ENCODE results near the gene MPG. TPM values are rescaled to one million over a fixed set of nuclear protein-coding genes. Genes with fewer than 3 reads are reported as not detected.
"Not testable (repeated sequence)": the region's sequence is repeated elsewhere in the genome, so short reads cannot be mapped to it uniquely, and the experiment has no call there.

MPG gene
- total RNA-seq, 1 donor from 2014 or later = 91.1 TPM

- Histone ChIP-seq H3K27me3 (ENCODE audit: control insufficient read depth, insufficient read depth, low read length) (no peaks in the 10 kb centered on the region), H3K36me3 (ENCODE audit: control insufficient read depth, insufficient read depth, low read length) (no peaks in the 10 kb centered on the region), H3K4me3 (ENCODE audit: low read depth, low read length) (no peak overlapping the region)
- no peak for TF ChIP-seq CTCF (IDR thresholded peaks at IDR 0.05; ENCODE audit: insufficient read depth, low read length, severe bottlenecking)
- FAIRE-seq = no peak
- DNase-seq (ENCODE audit: low read depth) = no peak
Observed at GRCh38 chr16:35678-36305, 42.2 kb upstream of the MPG start.

GRCh38 chr16:36336-36984 lies 41.6 kb upstream of the MPG start:
- no peak overlapping the region for H3K4me3 ChIP-seq (ENCODE audit: low read depth, low read length)
- DNase-seq (ENCODE audit: low read depth) (no peak), FAIRE-seq (no peak)
- no peaks in the 10 kb centered on the region for H3K36me3 ChIP-seq (ENCODE audit: control insufficient read depth, insufficient read depth, low read length)
- TF ChIP-seq CTCF (IDR thresholded peaks at IDR 0.05; ENCODE audit: insufficient read depth, low read length, severe bottlenecking) = no peak
- H3K27me3 ChIP-seq (ENCODE audit: control insufficient read depth, insufficient read depth, low read length) = no peaks in the 10 kb centered on the region

DNA sequence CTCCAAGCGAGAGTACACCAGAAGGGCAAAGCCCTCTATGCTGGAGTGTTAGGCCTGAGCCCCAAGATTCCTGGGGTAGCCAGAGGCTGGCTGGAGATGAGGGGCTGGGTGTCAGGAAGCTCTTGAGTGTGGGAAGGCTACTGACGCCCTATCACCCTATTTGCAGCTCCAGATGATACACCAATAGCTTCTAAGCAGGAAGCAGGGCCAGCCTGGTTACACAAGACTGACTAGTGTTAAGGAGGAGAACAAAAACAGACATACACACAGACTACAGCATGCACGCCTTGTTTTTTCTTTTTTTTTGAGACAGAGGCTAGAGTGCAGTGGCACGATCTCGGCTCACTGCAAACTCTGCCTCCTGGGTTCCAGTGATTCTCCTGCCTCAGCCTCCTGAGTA lies 40.5 kb upstream of the MPG start:
- DNase-seq (ENCODE audit: low read depth) (no peak), FAIRE-seq (no peak)
- no peaks in the 10 kb centered on the region for H3K27me3 ChIP-seq (ENCODE audit: control insufficient read depth, insufficient read depth, low read length)
- H3K36me3 ChIP-seq (ENCODE audit: control insufficient read depth, insufficient read depth, low read length) = no peaks in the 10 kb centered on the region
- TF ChIP-seq CTCF (IDR thresholded peaks at IDR 0.05; ENCODE audit: insufficient read depth, low read length, severe bottlenecking) = no peak
- no peak overlapping the region for H3K4me3 ChIP-seq (ENCODE audit: low read depth, low read length)

- H3K4me3 ChIP-seq (ENCODE audit: low read depth, low read length); DNase-seq (ENCODE audit: low read depth); H3K36me3 ChIP-seq (ENCODE audit: control insufficient read depth, insufficient read depth, low read length); H3K27me3 ChIP-seq (ENCODE audit: control insufficient read depth, insufficient read depth, low read length); FAIRE-seq: not testable (repeated sequence)
Observed at GRCh38 chr16:38206-38605, 39.8 kb upstream of the MPG start.

- H3K4me3 ChIP-seq (ENCODE audit: low read depth, low read length) = no peak overlapping the region
- peaks cover under 1% of the 10 kb centered on the region for H3K36me3 ChIP-seq (ENCODE audit: control insufficient read depth, insufficient read depth, low read length)
- no peak for FAIRE-seq
- TF ChIP-seq CTCF (IDR thresholded peaks at IDR 0.05; ENCODE audit: insufficient read depth, low read length, severe bottlenecking) = no peak
- DNase-seq (ENCODE audit: low read depth) = peak; percentile 69
- H3K27me3 ChIP-seq (ENCODE audit: control insufficient read depth, insufficient read depth, low read length) = no peaks in the 10 kb centered on the region
Observed at GRCh38 chr16:38941-39892, 38.8 kb upstream of the MPG start.

DNA sequence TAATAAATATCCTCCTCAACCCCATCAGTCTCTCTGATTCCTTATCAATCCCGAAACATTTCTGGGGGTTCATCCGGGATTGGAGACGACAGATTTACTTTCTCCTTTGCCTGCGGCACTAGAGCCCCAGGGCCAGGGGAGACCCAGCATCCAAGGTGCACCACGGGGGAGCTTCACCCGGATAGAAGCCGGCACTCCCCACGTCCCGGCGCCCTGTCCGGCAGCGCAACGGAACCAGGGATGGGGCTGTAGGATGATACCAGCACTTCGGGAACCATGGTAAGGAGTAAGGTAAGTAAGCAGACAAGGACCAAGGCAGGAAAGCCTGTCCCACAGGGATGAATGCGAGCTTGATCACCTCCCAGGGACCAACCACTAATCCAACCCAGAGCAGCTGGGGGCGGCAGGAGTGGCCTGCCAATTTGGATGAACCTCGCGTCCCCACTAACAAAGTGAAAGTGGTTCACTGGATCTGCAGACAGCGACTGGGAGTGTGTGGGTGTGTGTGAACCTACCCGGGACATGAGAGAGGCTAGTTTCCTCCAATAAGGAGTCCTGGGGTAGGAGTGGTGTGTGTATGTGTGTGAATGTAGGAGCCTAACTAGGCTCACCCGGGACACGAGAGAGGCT lies 36.5 kb upstream of the MPG start:
- no peak for DNase-seq (ENCODE audit: low read depth)
- FAIRE-seq = no peak
- Histone ChIP-seq H3K36me3 (ENCODE audit: control insufficient read depth, insufficient read depth, low read length) (peaks cover 5% of the 10 kb centered on the region), H3K27me3 (ENCODE audit: control insufficient read depth, insufficient read depth, low read length) (no peaks in the 10 kb centered on the region), H3K4me3 (ENCODE audit: low read depth, low read length) (no peak overlapping the region)
- TF ChIP-seq CTCF (IDR thresholded peaks at IDR 0.05; ENCODE audit: insufficient read depth, low read length, severe bottlenecking) = no peak

All from bronchial epithelial cell (primary cell).